Subcutaneous preadipocyte (primary cell): ENCODE results near the gene COQ8B. TPM values are rescaled to one million over a fixed set of nuclear protein-coding genes. Genes with fewer than 3 reads are reported as not detected.

Experiments
- small RNA-seq: library from RNA; depleted of rRNA; stranded (forward); fragments of <200 nt; gene quantifications from one replicate; pipeline ENCODE3, GENCODE V24; 2012
- total RNA-seq: library from RNA; depleted of rRNA; stranded (reverse); fragments of >200 nt; gene quantifications from 2 replicates; pipeline ENCODE4 v1.2.3, GENCODE V29; 2012

COQ8B gene
- 29.0 and 37.1 TPM in 2 replicates for total RNA-seq

DNA sequence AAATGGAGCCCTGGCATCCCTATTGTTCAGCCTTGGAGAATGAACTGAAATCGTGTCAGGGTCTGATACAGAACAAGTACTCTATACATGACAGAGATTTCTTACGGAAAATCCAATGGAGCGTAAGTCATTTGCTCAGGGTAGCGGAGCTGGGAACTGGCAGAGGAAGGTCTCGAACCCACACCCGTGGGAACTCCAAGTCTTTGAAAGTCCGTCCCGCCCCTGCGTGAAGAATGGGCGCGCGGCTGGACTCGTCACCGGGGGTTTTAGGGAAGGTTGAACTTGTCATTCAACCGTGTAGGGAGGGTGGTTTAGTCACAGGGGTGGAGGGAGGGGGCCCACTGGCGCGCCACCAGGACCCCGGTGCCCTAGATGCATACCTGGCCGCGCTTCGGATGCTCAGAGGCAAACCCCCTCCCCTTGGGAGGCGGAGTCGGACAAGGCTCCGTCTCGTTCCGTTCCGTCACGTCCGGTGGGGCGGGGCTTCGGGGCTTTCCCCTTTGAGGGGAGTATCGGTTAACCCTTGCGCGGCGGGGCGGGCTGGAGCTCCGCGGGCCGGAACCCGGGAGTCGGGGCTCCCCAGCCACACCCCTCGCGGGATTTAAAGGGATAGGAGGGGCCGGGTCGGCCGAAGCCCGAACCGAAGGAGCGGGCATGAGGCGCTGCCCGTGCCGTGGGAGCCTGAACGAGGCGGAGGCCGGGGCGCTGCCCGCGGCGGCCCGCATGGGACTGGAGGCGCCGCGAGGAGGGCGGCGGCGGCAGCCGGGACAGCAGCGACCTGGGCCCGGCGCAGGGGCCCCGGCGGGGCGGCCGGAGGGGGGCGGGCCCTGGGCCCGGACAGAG lies at the start of gene COQ8B, which contains the start of gene ITPKC:
TSS of gene COQ8B (minus strand) at position 405 of the 843 bp plus-strand sequence. CDS start 2,254 bp downstream, outside the sequence.
TSS of gene ITPKC (plus strand) at position 631 of the 843 bp plus-strand sequence. CDS start at position 655, 24 bp downstream.

DNA sequence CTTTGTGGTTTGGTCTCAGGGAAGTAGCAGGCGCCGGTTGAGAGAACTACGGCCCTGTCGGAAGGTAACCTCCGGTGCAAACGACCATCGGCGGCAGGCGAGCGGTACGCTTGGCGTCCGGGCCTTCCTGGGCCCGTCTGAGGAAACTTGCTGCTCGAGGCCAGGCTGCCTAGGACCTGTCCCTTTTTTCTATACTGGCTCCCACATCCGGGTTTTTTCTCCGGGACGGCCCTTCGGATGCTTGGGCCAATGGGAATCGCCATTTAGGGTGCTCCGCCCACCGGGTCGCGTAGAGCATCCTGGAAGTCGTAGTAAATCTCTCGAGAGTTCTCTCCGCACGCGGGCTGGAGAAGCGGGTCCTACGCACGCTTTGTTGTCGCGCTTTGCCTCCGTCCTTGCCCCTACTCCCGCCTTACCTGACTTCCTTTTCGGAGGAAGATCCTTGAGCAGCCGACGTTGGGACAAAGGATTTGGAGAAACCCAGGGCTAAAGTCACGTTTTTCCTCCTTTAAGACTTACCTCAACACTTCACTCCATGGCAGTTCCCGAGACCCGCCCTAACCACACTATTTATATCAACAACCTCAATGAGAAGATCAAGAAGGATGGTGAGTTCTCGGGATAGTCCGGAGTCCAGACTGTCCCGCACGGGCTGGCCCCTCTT lies 34.3 kb upstream of the COQ8B start, which contains the start of gene SNRPA:
TSS of gene SNRPA (plus strand) at position 330 of the 664 bp plus-strand sequence. CDS start at position 536, 206 bp downstream.

DNA sequence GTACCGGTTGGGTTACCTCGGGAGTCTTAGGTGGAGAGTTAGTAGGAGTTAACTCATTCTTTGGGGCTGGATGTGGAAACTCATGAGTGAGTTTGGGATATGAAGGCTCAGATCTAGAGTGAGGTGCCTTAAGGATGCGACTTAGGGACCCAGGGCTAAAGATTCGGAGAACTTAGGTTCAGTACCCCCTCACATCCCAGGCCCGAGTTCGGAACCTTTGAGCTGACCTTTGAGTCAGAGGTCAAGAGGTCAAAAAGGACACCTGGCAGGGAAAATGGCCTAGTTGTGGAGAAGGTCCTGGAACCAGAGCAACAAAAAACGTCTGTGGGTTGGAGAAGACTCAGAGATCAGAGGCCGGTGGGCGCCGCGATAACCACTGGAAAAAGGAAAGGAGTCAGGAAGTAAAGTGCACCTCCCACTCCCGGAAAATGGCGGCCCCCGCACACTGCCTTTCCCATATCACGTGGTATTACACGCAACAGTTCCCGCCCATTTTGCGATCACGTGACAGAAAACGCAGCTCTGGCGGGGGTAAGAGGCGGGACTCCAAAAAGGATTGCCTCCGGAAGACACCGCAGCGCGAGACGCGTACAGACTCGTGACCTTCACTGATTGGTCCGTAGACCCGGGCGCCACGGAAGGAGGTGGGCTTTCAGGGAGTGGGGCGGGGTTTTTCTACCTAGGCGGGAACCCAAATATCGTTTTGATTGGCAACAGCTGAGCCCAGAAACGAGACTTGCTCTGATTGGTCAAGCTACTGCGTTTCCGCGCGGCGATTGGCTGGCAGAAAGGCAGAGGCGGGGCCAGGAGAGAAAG lies 33.6 kb upstream of the COQ8B start, which contains the start of gene ACTMAP:
TSS of gene ACTMAP (minus strand) at position 420 of the 816 bp plus-strand sequence. CDS start 674 bp downstream, outside the sequence.

DNA sequence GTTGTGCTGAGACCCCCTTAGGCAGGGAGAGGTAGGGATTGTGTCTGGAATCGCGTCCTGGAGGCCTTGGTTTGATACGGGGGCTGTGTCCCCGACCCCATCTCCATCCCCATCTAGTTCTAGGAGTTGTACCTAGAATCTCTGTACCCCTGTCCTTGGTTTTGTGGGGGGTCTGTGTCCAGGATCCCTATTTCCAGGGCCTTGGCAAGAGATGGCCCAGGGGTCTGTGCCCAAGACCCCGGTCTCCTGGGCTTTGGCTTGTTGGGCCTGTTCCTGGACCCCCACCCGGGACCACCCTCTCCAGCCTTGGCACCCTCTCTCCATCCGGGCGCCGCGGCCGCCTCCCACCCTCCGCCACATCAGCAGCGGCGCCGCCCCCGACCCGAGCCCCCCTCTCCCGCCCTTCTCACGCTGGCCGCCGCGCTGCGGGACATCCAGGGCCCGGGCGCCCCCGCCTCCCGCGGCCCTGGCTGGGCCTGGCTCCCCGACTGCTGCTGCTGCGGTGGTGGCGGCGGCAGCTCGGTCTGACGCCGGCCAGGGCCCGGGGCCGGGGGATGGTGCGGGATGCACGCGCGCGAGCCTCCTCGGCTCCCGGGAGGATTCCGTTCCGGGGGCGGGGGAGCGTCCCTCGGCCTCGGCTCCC lies 26.5 kb downstream of the COQ8B start, which contains the start of gene NUMBL:
TSS of gene NUMBL (minus strand) at position 602 of the 643 bp plus-strand sequence. CDS start at position 434, 168 bp downstream.

Small RNAs within 50 kb of the gene (small RNA-seq; reads per million reads assigned to genes)
- not detected for gene RNU6-195P

Other genes with a start within 250 kb of the COQ8B start
- 0.37 and 0.39 TPM in 2 replicates for gene SPTBN4, start 249.9 kb downstream of the COQ8B start, total RNA-seq
- gene SHKBP1, start 140.0 kb downstream of the COQ8B start, total RNA-seq, result 15.1 and 23.1 TPM in 2 replicates
- gene LTBP4, start 115.5 kb downstream of the COQ8B start, total RNA-seq, result 20.7 and 36.0 TPM in 2 replicates
- gene NUMBL, start 26.2 kb downstream of the COQ8B start, total RNA-seq, result 30.7 and 45.9 TPM in 2 replicates
- gene ITPKC, start 226 bp upstream of the COQ8B start, total RNA-seq, result 10.0 and 17.3 TPM in 2 replicates
- 0.98 and 1.1 TPM in 2 replicates for gene ACTMAP, start 33.6 kb upstream of the COQ8B start, total RNA-seq
- 42.3 and 62.4 TPM in 2 replicates for gene SNRPA, start 34.3 kb upstream of the COQ8B start, total RNA-seq
- 0.37 TPM in 1 of 2 replicates, not detected in the other for gene MIA, start 58.6 kb upstream of the COQ8B start, total RNA-seq
- gene RAB4B, start 61.4 kb upstream of the COQ8B start, total RNA-seq, result 10.0 and 12.9 TPM in 2 replicates
- 72.0 and 73.5 TPM in 2 replicates for gene EGLN2, start 82.3 kb upstream of the COQ8B start, total RNA-seq
- gene CYP2A6, start 133.6 kb upstream of the COQ8B start, total RNA-seq, result not detected in 2 replicates
- not detected in 2 replicates for gene CYP2A7, start 165.3 kb upstream of the COQ8B start, total RNA-seq